Measurements from ENCODE around the gene NUDT14.
A peak's percentile ranks its signal among the peaks of the same experiment; 100 is the strongest.

The NUDT14 gene

DNA sequence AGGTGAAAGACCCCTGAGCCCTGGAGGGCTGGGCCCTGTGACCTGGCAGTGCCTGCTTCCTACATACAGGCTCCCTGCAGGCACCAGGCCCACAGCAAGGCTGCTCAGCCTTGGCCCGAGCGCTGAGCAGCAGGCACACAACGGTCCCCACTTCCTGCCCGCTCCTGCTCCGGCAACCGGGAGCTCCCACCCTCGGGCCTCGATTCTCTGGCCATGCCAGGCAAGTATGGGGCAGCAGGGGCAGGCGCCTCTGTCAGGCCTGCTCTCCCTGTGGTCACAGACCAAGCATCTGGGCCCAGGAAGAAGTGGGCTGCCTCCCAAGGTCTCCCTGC lies 30.6 kb upstream of the NUDT14 start:
- no peak for DNase-seq

DNA sequence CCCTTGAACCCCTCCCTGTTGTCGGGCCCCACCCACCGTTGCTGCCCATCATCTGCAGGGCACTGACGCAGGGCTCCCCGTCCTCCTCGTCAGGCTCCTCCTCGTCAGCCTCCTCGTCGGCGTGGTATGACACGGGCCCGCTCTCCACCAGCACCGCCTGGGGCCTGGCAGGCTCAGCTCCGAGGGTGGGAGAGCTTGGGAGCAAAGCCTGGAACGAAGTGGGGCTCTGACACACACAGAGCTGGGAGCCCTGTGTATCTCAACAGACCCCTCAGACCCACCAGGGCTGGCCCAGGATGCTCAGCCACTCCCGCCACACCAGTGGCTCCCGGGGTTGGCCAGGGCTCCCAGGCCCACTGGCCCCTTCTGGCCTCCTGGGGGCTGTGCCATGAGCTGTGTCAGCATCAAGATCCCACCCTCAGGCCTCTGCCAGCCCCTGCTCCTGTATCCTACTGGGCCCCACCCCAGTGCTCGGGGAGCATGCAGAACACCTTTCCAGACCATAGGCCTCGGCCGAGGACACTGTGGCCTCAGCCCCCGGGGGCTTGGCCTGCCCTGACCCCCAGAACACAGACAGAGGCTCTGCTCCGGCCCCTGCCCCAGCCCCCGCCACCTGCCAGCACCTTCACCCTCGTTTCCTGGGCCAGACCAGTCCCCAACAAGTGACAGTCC lies 30.1 kb upstream of the NUDT14 start:
- no peak for DNase-seq

DNA sequence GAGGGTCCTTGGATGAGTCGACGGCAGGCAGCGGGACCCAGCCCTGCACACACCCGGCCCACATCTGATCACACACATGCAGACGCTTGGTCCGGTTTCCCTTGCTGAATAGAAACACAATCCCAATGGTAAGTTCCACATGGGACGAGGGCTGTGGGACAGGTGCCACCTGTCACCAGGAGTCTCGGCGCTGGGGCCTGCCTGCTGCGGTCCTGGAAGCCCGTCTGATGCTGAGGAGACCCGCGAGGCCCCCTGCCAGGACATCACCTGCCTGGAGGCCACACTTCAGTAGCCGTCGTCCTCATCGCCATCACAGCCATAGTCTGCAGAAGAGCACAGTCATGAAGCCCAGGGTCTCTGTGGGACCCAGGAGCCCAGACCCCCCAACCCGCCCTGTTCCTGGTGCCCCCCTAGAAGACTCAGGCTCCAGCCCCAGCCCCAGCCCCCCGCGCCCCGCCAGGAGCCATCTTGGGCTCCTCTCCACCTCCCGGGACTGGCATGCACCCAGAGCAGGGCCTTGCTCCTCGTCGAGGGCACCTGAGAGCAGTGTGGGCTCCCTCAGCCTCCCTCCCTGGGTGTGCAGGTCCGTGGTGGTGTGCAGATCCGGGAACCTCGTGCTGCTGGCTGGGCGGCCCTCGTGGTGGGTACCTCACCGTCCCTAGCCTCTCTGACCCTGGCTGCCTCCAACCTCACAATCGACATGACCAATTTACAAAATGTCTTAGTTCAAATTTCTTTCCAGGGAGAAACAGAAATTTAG lies 29.3 kb upstream of the NUDT14 start:
- DNase-seq = no peak

DNA sequence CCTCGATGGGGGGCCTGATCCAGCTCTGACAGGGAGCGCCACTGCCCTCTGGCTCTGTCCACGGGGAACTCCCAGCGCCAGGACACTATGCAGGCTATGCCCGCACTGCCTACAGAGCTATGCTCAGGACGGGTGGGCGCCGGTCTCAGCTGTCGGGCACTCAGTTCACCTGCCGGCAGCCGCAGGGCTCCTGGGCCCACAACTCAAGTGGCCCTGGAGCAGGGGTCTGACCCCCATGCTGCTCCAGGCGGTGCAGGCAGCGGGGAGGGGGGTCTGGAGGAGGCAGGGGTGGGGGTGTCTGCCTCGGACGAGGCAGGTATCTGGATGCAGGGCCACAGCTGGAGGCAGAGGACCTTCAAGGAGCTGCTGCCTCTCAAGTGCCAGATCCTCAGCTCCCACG lies 28.5 kb upstream of the NUDT14 start:
- DNase-seq = no peak

DNA sequence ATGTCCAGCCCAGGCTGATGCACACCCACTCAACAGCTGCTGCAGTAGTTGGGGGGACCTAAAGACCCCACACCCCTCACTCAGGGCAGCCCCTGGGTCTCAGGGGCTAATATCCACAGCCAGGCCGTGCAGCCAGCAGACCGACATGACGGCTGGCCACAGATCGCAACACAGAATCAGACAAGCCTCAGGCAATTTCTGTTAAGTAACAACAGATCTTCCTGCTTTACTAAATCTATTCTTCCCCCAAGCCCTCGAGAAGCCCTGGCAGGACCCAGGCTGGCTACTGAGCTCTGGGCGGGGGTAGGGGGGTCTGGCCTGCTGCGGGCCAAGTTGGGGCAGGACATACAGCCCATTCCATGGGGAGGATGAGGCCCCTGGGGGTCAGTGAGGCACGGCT lies 28.0 kb upstream of the NUDT14 start:
- DNase-seq = no peak

DNA sequence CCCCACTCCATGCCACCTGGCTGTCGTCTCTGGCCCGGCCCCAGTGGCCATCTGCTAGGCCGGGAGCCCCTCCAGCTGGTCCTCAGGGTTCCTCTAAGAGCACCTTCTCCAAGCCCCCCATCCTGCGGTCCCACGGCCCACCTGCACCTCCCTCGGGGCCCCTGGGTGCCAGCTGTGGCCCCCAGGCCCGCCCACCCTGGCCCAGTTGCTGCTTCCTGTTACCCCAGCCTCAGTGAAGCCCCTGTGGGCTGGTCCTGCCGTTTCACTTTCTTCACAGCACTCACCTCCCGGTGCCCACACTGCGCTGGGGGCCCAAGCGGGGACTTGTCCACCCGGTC lies 27.6 kb upstream of the NUDT14 start:
- no peak for DNase-seq

DNA sequence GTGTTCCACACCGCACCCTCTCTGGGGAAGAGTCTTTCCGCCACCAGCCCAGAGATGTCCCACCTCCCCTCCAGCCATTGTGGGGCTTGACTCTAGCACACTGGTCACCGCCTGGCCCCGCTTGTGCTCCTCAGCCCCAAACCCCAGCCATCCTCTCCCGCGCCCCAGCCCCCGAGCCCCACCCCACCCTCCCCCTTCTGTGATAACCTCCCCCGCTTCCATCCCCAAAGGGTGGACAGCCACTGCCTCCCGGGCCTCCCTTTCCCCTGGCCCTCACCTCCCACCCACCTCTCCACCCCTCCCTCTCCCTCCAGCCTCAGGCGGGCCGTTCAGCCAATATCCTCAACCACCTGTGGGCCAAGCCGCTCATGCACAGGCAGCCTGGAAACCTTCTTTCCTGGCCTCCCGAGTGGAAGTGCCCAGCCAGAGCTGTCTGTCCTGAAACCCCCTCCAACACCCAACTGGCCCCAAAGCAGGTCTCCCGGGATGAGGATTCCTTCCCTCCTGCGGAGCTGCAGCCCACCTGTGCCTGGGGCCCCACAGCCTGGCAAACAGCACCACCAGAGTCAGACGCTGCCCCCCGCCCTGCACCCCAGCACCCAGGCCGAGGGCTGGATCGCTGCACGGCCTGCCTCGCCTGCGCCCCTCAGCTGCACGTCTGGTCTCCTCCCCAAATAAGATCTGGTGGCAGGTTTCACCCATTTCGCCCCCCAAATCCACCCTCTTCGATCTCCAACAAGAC lies 27.1 kb upstream of the NUDT14 start:
- DNase-seq = no peak

DNA sequence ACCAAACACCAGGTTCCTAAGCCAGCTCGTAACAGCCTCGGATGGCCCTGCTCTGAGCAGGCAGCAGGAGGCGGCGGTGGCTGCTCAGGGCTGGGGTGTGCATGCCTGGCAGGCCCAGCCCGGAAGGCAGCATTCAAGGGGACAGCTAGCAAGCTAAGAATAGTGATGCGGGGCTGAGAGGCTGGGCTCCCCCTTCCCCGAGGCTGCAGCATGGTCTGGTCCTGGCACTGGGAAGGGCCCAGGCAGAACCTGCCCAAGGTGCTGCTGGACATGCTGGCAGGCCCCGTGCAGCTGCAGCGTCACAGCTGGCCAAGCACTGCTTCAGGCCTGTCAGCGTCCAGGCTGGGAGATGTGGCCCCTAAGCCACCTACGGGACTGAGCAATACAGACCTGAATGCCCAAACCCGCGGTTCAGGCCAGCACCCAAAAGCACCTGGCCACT lies 26.4 kb upstream of the NUDT14 start:
- DNase-seq = no peak

DNA sequence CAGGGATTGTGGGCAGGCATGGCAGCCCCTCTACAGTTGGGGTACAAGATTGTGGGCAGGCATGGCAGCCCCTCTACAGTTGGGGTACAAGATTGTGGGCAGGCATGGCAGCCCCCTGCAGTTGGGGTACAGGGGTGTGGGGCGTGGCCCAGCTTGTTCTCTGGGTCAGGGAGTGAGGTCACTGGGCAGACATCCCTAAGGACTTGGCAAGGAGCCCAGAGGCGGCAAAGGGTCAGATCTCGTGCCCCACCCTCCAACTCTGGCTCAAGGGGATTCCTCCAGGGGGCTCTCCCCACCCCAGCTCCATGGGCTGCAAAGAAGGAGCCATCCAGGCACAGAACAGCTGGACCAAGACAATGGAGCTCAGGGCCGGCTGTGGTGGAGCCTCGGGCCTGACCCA lies 25.8 kb upstream of the NUDT14 start:
- no peak for DNase-seq

DNA sequence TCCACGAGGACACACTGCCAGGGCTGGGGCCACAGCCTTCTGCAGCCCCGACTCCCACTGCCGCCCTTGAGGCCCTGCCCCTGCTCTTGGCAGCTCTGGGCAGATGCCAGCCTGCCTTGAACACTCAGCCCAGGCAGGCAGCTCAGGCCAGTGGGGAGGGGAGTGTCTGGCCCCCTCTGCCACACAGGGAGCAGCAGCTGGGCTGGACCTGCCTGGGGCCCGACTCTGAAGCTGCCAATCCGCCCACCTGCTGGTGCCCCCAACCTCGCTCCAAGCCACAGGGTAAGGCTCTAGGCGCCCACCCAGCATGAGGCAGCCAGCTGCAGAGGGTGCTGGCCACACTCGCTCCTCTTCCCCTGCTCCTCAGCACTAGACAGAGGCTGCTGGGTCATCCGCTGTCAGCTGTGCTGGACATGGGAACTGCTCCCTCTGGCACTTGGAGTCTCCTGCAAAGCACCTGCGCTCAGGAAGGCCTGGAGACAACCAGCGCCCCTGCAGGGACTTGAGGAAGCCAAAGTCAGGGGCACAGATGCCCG lies 24.6 kb upstream of the NUDT14 start:
- peak in 1 of 2 experiments; percentile 21 for DNase-seq

DNA sequence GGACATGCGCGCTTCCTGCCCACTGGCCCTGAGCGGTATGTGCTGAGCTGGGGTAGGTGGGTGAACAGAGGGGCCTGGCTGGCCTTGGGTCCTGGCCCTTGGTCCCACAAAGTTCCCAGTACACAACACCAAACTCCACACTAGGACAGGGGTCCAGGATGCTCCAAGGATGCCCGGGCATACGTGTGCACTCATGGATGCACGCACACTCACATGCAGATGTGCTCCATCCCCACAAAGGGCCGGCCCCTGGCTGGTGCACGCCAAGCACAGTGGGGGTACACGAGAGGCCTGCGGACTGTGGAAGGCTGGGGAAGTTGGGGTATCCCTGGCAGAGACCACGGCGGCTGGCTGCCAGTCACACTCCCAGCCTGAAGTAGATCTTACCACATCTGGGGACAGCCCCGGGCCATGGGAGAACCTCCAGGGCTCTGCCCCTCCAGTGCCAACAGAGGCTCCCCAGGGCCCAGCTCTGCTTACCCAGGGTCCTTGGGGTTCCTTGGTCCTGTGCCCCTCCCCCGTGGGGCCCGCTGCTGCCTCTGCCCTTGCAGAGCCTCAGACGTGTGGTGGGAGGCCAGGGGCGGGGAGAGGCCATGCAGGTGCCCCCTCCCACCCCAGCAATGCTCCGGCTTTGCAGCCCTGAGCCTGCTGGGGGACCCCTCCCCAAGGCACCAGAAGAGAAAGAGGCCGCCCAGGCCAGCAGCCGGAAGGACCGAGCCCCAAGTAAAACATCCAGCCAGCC lies 24.0 kb upstream of the NUDT14 start:
- DNase-seq = no peak

DNA sequence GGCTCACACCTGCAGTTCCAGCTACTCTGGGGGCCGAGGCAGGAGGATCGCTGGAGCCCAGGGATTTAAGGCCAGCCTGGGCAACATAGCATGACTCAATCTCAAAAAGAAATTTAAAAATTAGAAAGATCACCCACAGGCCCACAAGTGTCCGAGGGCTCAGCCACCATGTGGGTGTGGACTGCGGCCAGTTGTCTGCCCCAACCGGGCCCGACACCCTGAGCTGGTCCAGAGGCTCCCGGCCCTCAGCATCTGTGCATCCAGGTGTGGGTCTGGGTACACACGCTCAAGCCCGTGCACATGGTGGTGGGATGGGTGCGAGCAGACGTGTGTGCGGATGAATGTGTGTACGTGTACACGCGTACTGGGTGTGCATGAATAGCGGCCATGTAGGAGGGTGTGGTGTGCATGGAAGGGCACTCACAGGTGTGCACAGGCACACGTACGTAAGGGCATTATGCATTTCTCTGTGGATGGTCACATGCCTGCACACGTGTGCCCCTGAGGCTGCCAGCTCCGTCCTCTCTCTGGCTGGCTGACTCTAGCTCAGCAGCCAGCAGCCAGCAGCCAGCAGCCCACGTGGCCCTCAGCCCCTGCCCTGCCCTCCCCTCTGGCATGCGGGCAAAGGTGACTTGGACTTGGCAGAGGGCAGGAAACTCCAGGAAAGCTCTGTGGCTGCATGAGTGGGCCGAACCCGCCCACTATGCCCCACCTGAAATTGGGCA lies 23.3 kb upstream of the NUDT14 start:
- no peak for DNase-seq

DNA sequence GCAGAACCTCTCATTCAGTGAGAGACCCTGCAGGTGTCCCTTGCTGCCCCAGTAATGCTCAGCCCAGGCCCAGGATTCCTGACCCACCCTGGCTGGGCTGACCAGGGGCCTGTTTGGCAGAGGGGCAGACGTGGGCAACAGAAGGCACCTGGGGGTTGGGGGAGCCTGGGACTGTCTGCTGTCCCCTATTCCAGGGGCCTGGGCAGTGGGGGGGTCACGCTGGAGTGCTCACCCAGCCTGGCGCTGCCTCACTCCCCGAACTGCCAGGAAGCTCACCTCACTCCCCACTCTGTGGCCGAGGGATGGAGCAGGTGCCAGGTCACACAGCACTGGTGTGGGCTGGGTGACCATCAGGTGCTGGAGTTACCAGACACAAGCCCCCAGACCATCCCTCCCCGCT lies 22.6 kb upstream of the NUDT14 start:
- DNase-seq = no peak

DNA sequence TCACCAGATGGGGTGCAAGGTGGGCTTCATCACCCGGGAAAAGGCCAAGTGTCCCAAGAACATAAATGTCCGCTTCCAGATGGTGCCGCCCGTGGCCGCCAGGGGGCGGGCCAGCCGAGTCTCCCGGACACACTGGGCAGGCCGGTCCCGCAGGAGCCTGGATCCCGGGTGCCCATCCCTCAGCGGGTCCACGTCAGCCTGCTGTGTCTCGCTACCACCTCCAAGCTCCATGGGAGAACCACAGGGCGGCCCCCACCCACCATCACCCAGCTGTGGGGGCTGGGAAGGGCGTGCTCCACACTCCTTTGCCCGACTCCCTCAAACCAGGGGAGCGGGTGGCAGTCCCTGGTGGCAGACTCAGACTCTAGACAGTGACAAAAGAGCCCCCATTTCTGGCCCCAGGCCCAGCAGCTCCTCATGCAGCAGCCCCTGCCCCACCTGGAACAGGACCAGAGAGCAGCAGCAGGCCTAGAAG lies 22.0 kb upstream of the NUDT14 start:
- peak in 1 of 2 experiments; percentile 49 for DNase-seq

DNA sequence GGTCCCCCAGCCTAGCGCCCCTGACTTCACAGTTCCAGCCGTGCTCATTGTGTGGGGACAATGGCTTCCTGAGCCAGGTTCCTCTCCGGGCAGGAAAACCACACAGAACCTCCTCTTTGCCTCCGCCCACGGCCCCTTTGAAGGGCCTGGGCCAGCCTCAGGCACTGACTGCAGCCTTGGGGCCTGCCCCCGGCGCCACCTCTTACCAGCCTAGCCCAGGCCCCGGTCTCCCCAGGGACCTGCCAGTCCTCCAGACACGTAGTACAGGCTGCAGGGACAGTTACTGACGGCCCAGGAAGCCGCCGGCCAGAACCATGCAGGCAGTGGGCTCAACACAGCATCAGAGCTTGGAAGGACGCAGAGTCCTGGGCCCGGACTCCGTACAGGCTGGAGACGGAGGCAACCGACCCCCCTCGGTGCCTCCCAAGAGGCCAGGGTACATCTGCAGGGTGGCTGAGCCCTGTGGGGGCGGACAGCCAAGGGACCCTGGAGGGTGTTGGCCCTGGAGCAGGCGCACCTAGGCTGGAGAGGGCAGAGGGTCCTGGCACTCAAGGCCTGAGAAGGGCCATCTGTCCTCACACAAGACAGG lies 20.9 kb upstream of the NUDT14 start:
- DNase-seq = no peak

DNA sequence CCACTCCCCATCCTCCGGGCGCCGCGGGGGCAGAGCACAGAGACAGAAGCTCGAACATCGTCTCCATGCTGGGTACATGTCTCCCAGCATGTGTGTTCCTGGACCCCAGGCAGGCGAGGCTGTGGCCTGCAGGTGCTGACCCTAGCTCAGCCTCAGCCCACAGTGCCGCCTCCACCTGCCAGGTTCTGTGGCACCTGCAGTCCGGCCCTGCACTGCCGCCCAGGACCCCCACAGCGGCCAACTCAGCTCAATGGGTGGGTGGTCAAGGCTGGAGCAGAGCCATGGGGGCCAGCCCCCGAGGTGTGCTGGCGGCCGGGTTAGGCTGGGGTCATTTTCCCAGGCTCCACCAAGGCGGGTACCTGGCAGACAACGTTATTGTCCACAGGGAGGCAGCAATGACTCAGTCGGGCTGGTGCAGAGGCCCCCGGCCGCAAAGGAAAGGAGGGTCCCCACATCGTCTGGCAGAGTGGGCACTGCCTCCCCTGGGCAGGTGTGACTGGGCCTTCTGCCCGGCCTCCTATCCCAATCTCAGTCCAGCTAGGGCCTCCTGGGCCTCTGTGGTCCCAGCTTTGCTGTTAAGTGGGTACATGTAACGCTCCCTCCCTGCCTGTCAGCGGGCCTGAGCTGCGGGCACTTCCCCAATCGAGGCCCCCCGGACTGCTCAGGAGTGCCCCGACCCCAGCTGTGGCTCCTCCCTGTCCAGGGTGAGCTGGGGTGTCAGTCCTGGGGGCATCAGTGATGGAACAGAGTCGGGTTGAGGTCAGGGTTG lies 20.2 kb upstream of the NUDT14 start:
- no peak for DNase-seq

DNA sequence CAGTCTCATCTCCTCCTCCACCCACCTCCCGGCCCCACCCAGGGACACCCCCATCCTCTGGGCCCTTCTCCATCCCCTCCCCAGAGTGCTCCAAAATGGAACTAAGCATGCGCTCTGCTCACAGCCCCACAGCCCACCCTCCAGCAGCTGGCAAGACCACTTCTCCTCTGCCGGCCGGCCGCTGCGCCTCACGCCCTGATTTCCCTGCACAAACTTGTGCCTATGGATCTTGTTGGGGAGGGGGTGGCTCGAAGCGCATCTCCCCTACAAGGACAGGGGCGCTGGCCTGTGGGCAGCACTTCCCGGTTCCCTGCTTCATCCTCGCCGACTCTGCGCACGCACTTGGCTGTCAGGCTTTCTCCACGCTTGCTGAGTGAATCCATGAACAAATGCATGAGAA lies 19.5 kb upstream of the NUDT14 start:
- no peak for DNase-seq

DNA sequence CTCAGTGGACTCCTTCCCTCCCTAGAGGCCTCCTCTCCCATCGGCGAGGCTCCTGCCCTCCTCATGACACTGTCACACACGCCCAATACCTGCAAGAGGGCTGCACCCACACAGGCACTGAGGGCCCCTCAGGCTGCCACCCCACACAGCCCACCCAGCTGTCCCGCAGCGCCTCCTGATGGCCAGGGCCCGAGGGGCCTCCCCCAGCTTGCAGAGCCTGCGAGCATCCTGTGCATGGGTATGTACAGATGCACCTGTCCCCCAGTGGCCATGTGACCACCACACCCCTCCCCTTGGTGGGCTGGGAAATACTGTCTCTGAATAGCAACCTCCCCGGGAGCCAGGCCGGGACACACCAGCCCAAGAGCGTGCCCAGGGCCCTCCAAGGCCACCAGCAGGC lies 19.0 kb upstream of the NUDT14 start:
- no peak for DNase-seq

DNA sequence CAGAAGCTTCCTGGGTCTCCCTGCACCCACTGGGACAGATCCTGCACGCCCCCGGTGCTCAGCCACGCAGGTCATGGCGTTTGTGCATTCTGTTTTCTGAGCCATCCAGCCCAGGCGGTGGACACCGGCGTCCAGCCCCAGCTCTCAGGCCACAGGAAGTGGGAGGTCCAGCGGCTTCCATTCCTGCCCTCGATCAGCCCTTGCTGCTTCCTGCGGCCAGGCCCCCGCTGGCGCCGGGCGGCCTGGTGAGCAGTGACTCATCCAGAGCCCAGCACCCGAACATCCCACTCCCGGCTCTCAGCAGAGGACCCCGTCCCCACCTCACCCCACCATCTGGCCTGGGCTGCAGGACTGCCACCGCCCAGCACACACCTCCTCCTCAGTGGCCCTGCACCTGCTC lies 18.0 kb upstream of the NUDT14 start:
- DNase-seq = no peak

DNA sequence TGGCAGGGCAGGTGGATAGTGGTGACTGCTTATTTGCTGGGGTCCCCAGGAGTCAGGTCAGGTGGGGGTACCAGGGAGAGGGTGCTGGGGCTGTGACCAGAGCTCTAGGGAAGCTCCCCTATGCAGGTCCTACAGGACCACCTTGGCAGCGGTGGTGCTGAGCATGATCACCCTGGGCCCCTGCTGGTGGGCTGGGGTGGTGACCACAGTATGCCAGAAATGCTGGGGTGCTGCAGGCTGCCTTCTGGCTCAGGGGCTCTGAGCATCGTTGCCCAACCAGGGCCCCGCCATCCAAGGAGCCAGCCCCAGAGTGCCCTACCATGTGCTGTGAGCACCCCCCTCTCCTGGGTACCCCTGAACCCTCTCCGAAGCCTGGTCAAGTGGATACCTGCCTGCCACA lies 17.5 kb upstream of the NUDT14 start:
- no peak for DNase-seq

DNA sequence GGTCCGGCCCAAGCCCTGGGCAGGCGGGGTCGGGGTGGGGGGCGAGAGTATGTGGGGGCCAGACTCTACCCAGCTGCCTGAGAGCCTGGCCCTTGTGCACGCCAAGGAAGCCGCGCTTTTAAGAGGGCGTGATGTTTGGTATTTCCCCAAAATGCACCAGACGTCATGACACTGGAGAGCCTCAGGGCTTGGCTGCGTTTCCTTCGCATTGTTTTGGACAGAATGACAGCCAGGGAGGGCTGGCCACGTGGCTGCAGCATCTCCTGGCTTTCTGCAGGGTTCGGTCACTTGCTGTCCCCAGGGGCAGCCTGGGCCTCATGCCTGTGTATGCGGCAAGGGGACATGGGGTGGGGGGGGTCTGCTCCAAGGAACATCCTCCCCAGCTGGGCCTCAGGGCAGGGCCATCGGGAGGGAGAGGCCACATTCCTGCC lies 16.1 kb upstream of the NUDT14 start:
- no peak for DNase-seq

Measured in NCI-H2081 (cell line).